ENCODE results near the gene DLG5.

Gene DLG5

DNA sequence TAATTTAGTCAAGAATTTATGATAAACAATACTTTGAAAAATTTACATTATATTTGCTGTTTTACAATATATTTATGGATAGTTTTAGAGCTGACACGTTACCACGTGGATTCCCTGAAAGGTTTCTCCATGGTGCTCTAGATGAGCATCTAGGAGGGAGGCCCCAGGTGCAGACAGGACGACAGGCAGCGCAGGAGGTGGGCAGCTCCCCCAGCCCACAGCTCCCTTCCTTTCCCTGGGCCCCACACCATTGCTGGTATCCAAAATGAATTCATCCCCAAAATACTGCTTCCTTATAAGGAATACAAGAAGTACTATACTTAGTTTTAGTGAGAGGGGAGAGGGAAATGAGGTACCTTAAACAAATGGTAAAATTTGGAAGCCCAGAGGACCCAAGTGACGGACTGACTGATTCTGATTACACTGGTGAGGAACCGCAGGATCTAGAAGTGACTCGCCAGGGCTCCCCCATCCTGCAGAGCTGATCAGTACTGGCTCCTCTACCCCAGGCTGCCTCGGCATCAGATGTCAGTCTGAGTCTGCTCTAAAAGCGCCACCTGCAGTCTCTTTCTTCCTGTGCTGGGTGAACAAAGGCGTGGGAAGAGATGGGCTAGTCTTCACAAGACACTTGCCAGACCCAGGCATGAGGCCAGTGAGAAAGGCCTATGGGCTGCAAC, 89.2 kb downstream of the DLG5 start:
- no peak for DNase-seq

DNA sequence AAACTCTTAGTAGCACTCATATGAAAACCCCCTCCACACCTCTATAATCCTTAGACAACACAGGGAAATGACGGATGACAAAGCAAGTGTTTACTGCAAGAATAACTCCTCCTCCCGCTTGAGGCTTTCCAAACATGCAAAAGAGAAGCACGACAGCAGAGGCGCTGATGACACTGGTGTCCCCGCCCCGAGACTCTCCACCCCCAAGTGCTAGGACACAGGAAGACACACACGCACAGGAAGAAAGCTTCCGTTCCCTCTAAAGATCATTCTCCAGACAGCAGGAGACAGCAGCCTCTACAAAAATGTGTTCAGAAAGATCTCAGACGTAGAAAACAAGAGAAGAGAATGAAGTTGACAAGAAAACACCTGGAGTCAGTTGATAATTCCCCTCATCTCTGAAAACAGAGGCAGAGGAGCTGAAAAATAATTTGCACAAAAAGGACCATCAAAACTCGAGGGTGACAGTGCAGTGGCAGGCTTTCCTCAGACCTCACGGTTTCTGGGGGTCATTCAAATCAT, 90.2 kb downstream of the DLG5 start:
- DNase-seq: no peak

DNA sequence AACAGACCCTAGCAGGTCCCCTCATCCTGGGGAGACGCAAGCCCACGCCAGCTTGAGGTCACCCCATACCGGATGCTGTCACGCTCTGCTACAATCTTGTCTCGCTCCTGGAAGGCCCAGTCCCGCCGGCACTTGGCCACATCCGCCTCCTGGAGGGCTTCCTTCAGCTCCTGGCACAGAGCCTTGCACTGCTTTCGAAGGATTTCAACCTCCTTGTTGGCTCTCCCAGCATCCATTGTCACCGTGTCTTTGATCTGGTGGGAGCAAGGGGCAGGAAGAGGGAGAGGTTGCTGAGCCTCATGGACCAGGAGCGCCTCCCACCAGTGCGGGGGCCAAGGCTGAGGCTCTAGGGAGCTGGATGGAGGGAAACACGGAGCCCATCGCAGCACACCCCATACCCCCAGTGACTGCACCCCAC, 90.9 kb downstream of the DLG5 start:
- DNase-seq: no peak

DNA sequence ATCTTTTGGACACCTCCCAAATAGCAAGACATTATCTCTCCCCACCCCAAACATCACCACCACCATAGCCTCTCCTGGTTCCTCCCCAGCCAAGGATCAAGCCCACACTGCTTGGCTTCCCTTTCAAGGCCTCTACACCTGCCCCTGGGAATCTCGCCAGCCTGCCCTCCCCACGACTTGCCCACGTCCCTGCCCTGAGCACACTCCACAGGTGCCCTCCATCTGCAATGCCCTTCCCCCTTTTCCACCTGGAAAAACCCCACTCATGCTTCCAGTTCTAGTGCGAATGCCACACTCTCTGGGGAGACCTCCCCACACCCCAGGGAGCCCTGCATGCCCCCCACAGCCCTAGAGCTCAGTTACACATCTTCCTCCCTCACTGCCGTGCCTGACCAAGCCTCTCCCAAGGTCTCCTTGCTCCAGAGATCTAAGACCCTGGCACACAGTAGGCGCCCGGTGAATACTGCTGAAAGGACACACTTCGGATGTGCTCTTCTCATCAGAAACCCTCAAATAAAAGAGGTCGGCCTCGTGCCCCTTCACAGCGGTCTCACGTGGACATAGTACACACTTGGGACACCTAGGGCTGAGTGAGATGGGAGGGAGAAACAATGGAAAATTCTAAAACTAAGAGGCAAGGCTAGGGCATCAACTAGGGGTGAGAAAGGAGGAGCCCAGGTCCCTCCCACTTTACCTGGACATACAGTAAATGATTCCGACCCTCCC, 91.4 kb downstream of the DLG5 start:
- DNase-seq: no peak

DNA sequence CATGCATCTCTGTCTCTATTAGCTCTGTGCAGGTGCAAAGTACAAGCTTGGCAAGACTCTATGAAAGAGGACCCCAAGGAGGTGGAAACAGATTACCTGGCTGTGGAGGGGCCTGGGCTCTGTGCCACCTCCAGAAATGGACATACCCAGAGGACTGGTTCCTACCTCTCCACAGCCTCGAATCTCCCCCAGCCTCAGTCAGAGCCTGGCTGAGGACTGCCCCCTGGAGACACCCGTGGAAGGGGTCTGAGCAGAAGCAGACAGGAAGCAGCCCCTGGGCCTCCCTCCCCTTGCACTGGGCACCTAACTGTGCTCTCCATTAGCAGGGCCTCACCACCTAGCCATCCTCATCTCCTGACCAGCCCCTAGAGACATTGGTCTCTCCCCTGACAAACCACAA, 92.0 kb downstream of the DLG5 start:
- DNase-seq: no peak

DNA sequence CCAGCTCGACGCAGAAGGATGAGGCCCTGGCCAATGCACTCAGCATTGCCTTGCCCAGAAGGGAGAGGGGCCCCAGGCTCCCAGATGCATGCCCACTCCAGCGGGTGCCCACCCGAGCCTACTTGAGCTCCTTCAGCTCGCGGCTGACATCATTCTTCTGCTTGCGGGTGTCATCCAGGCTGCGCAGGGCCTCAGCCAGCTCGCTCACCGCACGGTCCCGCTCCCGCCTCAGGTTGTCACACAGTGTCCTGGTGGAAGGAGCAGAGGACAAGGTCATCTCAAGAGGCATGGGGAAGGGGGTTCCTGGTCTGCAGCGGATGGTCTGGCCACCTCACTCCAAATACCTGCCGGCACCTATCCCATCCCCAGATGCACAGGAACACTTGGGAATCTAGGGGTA, 92.8 kb downstream of the DLG5 start:
- DNase-seq: no peak

DNA sequence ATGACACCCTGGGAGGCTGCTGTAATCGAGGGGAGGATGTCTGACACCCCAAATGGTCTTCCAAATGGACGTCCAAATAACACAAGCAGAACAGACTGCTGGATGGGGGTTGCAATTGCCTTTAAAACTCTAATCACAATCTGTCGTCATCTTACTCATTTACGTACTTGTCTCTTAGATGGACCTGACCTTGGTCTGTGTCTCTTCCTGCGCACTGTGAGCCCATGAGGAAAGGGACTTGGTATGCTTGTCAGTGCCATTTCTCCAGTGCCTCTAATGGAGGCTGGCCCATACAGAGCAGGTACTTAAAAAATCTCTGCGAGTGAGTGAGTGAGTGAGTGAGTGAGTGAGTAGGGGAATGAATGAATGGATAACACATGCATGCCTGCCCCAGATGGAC, 93.3 kb downstream of the DLG5 start:
- DNase-seq: no peak

DNA sequence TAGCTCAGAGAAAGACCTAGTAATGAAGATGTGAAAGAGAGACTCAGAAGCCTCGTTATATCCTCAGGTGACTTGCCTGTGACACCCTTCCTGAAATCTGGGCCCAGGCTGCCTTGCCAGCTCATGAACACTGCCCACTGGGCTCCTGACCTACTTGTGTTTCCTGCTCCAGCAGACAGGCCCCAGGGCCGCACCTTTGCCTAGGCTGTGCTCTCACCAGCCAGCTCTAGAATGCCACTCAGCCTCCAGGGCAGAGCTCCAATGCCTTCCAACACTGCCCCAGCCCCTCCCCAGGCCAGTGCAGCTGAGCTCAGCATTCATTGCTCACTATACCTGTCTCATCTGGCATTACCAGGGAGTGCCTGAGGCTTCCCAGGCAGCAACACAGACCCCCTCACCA, 94.3 kb downstream of the DLG5 start:
- no peak for DNase-seq

DNA sequence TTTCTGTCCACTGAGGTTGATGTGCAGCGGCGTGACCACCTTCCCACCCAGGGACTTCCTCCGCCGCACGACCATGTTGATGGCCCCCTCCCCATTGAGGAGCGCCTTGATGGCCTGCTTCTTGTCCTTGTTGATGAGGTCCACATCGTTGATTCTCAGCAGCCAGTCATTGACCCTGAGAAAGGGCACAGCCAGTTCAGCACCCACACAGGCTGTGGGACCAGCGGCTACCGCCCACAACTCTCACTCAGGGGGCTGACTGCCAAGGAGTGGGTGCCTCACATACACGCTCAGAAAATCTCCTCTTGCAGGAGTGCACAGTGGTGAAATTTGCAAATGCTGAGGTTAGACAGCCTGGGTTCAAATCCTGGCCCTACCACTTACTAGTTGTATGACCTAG, 97.2 kb downstream of the DLG5 start:
- no peak for DNase-seq

DNA sequence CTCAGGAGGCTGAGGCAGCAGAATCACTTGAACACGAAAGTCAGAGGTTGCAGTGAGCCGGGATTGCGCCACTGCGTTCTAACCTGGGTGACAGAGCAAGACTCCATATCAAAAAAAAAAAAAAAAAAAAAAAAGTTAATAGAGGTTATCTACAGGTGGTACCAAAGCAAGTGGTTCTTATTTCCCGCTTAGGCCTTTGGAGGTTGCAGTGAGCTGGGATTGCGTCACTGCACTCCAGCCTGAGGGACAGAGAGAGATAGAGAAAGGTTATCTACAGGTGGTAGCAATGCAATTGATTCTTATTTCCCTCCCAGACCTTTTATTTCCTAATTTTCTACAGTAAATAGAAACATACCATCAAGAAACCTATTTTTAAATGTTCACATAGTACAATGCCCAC, 98.2 kb downstream of the DLG5 start:
- no peak for DNase-seq

DNA sequence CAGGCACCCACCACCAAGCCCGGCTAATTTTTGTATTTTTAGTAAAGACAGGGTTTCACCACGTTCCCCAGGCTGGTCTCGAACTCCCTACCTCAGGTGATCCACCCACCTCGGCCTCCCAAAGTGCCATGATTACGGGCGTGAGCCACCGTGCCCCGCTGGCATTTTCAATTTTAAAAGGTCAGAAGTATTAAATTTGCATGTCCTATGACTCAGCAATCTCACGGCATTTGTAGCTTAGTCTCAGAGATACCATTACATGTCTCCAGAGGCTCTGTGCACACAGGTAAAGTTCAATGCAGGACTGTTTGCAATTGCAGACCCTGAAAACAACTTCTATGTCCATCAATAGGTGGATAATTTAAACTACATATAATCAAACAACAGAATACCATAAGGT, 99.2 kb downstream of the DLG5 start:
- no peak for DNase-seq

DNA sequence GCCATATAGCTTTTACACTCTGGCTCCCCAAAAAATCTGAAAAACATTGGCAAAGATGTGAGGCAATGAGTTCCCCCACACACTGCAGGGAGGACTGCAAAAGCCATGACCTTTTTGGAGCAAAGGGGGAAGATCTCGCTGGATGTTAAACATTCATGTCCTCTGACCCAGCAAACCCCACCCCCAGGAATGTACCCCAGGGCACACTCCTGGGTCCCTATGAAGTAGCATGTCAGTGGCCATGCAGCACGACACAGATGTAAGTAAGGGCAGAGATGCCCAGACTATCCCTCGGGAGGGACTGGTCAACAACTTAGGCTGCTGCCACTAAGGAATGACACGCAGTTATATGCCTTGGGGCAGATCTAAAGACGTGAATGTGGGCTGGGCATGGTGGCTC, 100.6 kb downstream of the DLG5 start:
- DNase-seq: no peak

DNA sequence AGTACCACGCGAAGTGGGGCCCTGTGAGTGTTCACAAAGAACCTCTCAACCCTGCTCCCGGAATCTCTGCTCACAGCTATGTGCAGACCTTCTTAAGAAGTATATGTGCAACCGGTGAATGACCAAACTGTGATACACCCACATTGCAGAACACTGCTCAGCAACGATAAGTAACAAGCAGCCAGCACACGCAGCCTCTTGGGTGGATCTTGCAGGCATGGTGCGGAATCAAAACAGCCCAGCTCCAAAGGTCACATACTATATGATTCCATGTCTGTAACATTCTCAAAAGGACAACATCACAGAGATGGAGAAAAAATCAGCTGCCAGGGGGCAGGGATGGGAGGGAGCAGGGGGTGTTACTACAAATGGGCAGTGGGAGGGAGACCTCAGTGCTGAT, 101.6 kb downstream of the DLG5 start:
- DNase-seq: no peak

DNA sequence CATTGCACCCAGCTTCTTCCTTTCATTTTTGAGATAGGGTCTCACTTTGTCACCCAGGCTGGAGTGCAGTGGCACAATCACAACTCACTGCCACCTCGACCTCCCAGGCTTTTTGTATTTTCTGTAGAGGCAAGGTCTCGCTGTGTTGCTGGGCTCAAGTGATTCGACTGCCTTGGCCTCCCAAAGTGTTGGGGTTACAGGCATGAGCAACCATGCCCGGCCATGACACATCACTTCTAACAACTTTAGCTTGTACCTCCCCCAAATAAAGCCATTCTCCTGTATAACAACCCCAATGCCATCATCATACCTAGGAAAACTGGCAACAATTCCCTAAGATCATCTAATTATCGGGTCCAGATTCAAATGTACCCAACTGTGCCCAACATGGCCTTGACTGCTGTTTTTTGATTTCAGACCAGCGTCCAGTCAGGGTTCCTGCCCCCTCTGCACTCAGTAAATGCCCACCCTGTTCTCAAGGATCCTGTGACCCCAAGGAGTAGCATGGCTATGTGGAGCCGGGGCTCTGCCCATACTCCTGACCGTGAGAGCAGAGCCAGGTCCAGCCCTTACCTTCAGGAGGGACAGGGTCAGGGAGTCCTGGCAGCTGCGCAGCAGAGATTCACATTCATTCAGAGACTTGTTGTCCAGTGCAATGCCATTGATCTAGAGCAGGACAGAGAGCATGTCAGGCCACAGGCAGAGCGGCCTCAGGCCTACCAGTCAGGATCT, 102.6 kb downstream of the DLG5 start:
- DNase-seq: no peak

DNA sequence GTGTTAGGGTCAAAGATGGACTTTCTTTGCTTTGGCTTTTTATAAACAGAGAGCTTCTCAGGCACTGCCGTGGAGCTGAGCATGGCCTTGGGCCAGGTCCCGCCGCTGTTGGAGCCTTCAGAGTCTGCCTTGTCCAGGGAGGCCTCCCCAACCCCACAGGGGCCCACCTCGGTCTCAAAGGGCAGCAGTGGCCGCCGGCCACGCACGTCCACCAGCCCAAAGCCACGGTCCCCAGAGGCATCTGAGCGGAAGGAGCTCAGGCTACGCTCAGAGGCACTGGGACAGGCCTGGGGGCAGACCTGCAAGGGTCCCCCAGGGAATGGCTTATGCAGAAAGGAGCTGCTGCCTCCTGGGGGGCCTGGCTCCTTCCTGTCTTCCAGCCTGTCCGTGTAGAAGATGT, 105.0 kb downstream of the DLG5 start:
- DNase-seq: no peak

DNA sequence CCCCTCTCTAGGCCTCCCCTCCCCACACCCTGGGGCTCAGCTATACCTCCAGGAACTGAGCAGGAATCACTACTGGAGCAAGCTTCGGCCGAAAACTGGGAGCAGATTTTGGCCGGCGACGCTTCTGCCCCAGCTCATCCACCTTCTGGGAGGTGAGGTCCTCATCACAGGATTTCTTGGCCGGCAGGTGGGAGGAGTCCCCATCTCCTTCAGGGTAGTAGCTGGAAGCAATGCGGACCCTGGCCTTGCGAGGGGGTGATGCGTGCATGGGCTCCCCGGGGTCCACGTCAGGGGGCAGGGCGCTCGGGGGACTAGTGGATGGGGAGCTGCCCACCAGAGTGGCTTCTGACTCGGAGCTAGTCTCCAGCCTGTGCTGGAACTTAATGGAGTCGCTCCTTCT, 105.5 kb downstream of the DLG5 start:
- DNase-seq: no peak

DNA sequence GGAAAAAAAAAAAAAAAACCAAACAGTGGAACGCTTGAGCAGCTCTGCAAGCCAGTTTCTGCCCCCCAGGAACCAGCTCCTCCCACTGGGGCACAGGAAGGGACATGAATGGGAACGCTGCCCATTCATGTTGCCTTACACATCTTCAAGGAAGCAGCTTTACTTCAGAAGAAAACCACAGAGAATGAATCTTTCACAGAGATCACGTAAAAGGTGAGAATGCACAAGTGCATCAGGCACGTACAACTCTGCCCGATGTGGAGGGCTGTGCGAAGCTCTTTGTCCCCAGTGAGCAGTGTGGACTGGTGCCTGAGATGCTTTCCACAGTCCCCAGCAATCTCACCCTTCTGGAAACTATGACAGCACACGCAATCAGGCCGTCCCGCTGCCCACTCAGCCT, 106.2 kb downstream of the DLG5 start:
- no peak for DNase-seq

DNA sequence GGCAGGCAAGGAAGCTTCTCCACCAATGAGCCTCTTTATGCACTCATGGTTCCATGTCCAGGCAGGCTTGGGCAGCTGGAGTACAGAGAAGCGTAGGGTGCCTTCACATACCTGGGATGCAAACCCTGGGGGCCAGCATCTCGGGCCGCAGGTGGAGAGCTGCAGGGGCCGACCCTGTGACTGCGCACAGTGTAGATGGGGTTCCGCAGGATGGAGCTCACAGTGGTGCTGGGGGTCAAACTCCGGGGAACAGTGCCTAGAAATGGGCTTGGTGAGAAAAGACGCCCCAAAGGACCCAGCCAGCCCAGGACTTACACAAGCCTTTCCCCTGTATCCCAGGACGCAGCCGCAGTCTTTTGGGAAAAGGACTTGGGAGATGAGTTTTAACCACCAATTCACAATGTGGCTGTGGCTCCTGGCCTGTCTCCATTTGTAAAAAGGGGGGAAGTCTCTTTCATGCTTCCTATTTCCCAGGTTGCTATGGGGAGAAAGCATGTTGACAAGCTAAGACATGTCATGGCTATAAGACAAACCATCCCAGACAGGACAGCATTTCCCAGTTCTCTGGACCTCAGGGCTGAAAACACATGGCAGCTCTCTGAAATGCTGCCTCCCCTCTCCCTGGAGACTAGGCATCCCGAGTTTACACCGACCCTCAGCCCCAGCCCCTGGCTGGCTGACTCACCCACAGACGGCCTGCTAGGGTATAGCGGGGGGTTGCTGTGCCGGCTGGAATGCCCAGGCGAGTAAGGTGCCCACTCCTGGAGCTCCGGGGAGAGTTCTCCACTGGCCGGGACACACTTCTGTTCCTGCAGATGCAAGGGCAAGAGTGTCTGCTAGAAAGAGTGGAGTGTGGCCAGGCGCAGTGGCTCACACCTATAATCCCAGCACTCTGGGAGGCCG, 107.1 kb downstream of the DLG5 start:
- DNase-seq: no peak

DNA sequence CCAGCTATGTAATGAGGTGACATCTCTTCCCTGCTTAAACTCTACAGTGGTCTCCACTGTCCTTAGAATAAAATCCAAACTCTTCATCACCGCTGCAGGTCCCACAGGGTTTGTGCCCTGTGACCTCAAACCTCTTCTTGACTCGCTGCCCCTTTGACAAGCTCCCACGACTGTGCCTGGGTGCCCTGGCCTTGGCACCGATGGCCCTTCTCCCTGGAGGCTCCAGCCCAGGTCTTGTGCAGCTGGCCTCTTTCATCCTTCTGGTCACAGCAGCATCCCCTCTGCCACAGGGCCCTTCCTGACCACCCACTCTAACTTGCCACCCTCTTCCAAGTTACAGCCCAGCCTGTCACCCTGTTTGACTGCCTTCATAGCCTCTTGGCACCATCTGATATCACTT, 108.2 kb downstream of the DLG5 start:
- no peak for DNase-seq

DNA sequence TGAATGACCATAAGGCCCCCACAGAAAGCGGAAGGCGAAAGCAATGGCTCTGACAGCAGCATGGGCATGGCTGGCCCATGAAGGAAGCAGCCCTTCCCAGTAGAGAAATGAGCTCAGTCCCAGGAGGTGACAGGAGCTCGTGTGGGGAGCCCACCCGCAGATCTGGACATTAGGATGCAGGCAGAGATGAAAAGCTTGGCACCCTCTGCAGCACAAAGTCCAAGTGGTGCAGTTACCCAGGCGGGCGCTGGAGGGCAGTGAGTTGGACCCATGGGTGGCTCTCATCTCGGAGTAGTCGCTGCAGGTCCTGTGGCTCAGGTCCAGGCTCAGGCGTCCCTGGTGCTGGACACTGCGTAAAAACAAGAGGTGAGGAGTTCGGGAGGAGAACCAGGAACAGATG, 109.0 kb downstream of the DLG5 start:
- no peak for DNase-seq

DNA sequence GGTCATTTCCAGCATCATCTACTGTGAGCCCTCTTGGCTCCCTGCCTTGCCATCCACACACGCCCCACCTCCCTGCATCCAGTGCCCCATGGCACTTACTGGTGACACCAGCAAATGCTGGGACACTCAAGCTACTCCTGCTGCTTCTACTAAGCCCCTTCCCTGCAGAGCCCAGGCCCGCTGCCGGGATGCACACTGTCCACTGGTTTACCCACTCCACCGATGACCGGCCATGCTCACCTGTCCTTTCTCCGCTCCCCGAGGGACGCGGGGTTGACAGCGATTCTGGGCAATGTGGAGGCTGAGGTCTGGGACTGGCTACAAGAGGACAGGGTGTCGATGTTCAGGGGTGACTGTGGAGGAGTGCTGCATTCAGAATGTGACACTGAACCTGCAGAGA, 110.2 kb downstream of the DLG5 start:
- no peak for DNase-seq

DNA sequence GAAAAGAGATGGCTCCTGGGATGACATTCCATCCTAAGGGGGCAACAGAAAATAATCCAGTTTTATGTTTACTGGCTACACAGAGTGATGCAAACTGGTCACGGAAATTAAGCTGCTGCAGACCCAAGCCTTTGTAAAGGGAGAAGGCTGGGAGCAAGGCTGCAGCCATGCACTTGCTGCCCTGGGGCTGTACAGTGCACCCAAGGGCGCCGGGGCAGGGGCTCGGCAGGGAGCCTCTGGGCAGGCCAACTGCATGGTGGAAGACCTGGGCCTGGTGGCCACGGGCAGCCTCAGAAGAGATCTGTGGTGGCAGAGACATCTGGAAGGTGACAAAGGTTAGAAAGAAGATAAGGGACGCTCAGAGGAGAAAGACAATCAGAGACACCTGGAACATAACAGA, 113.8 kb downstream of the DLG5 start:
- no peak for DNase-seq

DNA sequence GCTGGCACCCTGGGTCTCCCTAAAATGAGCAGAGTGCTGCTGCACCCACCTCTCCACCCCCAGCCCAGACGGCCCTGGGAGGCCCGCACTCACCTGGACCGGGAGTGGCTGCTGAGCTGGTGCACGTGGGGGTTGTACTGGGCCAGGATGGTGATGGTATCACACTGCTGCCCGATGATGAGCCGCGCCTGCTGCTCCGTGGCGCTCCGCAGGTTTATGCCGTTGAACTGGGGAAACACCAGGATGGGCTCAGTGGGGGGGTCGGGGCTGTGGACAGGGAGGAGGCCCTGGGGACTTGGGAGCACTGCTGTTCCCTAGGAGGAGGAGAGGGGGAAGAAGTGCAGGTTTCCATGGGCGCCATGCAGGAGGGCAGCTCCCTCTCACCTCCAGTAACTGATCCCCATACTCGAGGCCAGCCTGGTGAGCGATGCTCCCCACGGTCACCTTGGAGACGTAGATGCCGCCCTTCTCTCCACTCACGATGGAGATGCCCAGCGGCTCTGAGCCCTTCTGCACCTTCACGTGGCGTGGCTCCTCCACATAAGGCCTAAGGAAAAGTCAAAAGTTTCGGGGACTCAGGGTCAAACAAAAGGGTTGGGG, 114.6 kb downstream of the DLG5 start:
- DNase-seq: no peak
